GM12892 (cell line): ENCODE measurements around the gene BRPF1.

Experiments used
- POLR2A ChIP-seq: IDR thresholded peaks from 2 replicates; pipeline ENCODE4 v1.6.1; 2011; ENCODE audit warnings: low read depth, low read length, control low read depth
- POLR2AphosphoS5 ChIP-seq: IDR thresholded peaks from 2 replicates; pipeline ENCODE4 v1.6.1; 2011; ENCODE audit warnings: low read depth, low read length, control low read depth
- TAF1 ChIP-seq: IDR thresholded peaks from 2 replicates; pipeline ENCODE4 v1.6.1; 2011; ENCODE audit warnings: low read depth, mild to moderate bottlenecking, control low read depth, low read length, borderline replicate concordance

DNA sequence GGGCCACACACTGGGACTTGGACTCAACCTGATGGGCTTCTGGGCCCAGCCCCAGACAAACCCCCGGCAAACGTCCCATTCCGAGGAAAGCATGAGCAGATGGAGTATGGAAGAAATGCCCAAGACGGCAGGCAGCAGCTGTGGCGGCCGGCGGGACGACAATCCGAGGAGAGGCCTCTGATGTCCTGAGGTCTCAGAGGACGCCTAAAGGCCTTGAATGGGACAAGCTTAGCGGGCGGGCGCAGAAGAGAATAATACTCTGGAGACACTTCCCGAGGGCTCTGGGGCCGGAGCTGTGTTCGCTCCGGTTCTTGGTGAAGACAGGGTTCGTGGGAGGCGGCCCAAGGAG is 17.7 kb downstream of the BRPF1 start:
- no peak for TF ChIP-seq POLR2A
- no peak for TF ChIP-seq POLR2AphosphoS5
- no peak for TF ChIP-seq TAF1
